ENCODE data around the gene TOMM20L. TPM values are rescaled to one million over a fixed set of nuclear protein-coding genes. Genes with fewer than 3 reads are reported as not detected.
"Not testable (repeated sequence)": the region's sequence is repeated elsewhere in the genome, so short reads cannot be mapped to it uniquely, and the experiment has no call there.

TOMM20L gene
- total RNA-seq: not detected
- long read RNA-seq: 0 reads

DNA sequence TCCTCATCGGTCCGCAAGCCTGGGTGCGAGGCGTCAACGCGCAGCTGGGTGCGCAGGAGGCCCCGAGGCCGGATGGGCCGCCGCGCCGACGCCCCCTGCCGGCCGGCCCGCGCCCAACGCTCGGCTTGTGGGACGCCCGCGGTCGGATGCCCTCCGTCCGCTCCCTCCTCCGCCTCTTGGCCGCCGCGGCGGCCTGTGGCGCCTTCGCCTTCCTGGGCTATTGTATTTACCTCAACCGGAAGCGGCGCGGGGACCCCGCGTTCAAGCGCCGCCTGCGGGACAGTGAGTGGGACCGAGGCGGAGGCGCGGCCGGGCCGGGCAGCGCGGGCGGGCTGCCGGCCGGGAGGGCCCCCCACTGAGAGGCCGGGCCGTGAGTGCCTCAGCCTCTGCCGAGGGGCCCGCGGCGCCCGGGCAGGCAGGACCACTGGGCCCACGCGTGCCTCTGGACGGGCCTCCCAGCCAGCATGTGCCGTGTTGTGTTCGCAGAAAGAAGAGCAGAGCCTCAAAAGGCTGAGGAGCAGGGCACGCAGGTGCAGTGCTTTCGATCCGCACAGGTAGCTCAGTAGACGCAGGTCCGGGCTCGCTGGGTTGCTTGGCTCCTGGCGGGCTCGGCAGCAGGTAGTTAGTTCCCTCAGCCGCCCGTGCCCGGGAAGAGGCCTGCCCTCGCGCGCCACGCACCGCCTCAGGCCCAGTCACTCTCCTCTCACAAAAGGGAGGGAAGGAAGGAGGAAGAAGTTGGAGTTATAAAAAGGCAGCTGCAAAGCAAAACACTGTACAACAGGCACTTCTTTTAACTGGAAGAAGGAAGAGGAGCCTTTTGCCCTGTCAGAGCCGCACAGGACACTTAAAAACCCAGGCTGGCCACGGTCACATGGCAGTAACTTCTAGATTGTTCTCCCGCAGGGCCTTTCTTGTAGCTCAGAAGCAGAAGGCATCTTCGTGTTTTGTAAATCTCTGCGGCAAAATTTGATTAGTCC lies at the start of gene TOMM20L:
Gene TOMM20L, plus strand, starts transcription at position 119 of the 977 bp plus-strand sequence. Its CDS starts 28 bp downstream, at position 147.
- intact Hi-C loops (cut with DNase I): no loop called here
- DNase-seq (peak; percentile 81), ATAC-seq (peak; percentile 93 to 96)

DNA sequence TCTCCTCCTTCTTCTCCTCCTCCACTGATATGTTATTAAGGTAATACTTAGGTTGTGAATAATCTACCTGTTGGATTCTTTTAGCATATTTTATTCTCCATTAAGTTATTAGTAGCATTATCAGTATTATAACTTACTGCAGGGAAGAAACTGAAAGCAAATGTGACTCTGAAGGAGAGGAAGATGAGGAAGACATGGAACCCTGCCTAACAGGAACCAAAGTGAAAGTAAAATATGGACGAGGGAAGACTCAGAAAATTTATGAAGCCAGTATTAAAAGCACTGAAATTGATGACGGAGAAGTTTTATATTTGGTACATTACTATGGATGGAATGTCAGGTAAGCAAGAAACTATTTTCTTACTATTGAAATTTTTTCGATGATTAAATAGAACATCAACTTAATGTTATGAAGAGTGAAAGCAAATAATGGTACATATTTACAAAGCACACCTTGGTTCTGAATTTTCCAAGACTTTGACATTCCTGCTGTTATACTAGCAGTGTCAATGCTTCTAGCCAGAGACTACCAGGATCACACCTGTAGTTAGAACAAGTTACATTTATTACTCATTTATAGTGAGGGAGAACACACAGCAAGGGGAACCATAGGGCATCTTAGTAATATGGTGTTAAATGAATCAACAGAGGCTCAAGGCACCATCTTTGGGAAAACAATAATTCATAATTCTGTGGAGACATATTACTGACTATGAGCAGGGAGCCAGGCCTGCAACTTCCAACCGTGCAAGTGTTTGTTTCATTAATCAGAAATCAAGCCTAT lies 42.0 kb upstream of the TOMM20L start:
- intact Hi-C loops (cut with DNase I): no loop called here
- no peak for ATAC-seq
- DNase-seq: no peak

DNA sequence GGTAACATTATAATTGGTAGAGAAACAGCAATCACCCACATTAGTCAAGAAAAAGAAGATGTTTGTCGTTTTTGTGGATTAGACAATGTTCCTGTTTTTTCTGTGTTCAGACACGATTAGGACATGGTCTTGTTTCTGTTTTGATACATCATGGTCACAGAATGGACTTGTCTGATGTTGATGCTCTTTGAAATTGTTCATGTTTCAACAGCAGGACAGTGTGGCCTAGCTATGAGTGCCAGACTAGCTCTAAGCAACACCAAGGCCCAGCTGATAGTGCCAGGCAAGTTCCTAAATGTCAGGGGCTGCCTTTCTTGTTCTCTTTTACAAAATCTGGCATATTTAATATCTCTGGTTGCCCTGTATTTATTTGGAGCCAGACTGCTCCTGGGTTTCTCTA lies 40.9 kb upstream of the TOMM20L start:
- intact Hi-C loops (cut with DNase I): no loop called here
- no peak for ATAC-seq
- no peak for DNase-seq

DNA sequence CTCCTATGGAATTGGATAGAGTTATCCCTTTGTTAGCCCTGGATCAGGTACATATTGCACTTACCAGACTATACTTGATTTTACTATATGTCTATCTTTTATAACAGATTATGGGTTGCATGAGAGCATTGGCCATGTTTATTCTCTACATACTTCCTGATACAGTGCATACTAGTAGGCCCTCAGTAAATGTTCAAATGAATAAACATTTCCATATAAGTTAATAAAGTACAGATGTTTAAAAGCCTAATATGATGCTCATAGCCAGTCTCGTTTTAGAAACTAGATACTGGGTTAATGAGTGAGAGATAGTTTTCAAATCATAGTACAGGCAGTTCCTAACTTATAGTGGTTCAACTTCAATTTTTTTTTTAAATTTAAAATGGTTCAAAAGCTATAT lies 39.5 kb upstream of the TOMM20L start:
- intact Hi-C loops (cut with DNase I): no loop called here
- DNase-seq: no peak
- no peak for ATAC-seq

DNA sequence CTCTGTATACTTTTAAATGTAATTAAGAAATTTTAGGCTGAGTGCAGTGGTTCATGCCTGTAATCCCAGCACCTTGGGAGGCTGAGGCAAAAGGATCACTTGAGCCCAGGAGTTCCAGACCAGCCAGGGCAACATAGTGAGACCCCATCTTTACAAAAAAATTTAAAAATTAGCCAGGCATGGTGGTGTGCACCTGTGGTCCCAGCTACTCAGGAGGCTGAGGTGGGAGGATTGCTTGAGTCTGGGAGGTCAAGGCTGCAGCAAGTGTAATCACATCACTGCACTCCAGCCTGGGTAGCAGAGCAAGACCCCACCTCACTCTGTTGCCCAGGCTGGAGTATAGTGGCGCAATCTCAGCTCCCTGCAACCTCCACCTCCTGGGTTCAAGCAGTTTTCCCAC lies 33.5 kb upstream of the TOMM20L start:
- intact Hi-C loops (cut with DNase I); ATAC-seq; DNase-seq: not testable (repeated sequence)

GRCh38 chr14:58362798-58363412 lies 32.8 kb upstream of the TOMM20L start:
- no peak for DNase-seq
- intact Hi-C loops (cut with DNase I): no loop called here
- ATAC-seq: peak in 1 of 2 donors; percentile 25

GRCh38 chr14:58364316-58364715 lies 31.4 kb upstream of the TOMM20L start:
- ATAC-seq: no peak
- no peak for DNase-seq
- intact Hi-C loops (cut with DNase I): no loop called here

DNA sequence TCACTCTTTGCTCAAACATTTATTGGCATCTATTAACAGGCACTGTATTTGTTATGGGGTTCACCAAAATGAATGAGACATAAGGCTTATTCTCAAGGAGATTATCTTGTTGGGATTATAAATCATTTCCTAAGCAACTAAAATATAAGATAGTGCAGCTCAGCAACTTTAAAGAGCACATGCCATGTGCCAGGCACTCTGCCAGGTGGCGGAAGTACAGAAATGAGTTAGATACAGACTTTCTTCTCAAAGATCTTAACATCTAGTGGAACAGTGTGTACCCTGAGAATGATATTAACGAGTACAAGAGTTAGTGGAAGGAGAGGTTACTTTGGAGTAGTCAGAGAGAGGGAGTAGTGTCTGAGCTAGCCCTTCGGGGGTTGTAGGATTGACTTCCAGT lies 28.4 kb upstream of the TOMM20L start:
- intact Hi-C loops (cut with DNase I): no loop called here

DNA sequence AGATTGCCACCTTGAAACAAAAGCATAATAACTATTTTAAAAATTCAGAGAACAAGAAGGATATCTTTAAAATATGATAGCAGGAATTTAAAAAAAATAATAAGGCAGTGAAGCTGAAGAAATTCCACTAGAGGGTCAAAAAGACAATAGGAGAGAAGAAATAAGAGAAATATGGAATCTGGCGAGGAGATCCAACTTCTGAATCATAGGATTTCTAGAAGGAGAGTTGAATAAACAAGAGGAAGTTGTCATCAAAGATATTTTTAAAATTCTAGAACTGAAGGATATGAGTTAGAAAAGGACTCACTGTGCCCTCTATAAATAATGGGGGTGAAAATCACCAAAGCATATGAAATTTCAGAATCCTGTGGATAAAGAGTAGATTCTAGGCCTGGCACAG lies 26.8 kb upstream of the TOMM20L start:
- intact Hi-C loops (cut with DNase I): no loop called here
- ATAC-seq (no peak), DNase-seq (no peak)

More for the DNA sequence above, 28.4 kb upstream of the TOMM20L start:
- DNase-seq (no peak), ATAC-seq (no peak)

DNA sequence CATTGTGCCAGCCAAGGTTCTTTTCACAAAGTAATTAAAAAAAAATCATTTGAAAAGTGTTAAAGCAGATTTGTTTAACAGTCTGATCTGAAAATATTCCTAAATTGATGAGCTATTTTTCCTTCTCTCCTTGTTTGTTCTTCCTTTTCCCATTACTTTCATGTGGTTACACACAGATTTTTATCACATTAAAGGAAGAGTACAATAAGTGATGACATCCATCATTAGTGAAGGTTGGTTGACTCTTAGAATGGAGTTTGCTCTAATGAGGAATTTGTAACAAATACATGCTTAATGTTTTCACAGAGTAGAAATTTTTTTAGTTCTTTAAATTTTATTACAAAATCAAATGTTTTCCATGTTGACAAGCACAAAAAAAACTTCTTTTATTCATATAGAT lies 18.9 kb upstream of the TOMM20L start:
- intact Hi-C loops (cut with DNase I): no loop called here
- no peak for ATAC-seq
- no peak for DNase-seq

GRCh38 chr14:58390830-58391229 lies 4.9 kb upstream of the TOMM20L start:
- ATAC-seq: no peak
- intact Hi-C loops (cut with DNase I): no loop called here
- DNase-seq: no peak

DNA sequence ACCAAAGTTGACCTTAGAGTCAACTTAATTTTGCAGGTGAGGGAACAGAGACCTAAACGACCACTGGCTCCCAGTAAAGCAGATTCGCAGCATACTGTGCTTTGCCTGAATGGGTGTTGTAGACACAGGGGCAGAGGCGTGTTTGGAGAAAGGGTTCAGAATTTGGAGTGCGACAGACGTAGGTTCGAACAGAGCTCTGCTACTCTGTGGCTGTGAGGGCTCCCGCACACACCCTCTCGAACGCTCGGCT lies 243 bp upstream of the TOMM20L start:
- ATAC-seq (no peak), DNase-seq (no peak)
- intact Hi-C loops (cut with DNase I): no loop called here

DNA sequence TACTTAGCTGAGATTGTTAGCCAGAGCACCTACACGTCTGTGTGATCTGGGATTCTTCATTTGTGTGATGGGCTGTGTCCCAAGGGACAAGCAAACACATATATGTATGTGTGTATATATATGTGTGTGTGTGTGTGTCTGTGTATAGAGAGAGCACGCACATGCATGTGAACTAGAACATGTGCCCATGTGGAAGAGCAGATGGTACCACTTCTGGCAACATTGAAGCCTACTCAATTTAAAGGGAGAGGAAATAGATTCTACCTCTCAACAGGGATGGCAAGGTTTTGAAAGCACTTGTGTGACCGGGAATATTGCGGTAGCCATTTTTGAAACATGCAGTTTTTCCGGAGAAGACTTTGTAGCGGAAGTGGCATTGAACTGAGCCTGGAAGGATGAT lies 1.4 kb downstream of the TOMM20L start:
- ATAC-seq: no peak
- intact Hi-C loops (cut with DNase I): no loop called here
- no peak for DNase-seq

- ATAC-seq (no peak), DNase-seq (no peak)
Observed at GRCh38 chr14:58398495-58398894, 2.8 kb downstream of the TOMM20L start.

DNA sequence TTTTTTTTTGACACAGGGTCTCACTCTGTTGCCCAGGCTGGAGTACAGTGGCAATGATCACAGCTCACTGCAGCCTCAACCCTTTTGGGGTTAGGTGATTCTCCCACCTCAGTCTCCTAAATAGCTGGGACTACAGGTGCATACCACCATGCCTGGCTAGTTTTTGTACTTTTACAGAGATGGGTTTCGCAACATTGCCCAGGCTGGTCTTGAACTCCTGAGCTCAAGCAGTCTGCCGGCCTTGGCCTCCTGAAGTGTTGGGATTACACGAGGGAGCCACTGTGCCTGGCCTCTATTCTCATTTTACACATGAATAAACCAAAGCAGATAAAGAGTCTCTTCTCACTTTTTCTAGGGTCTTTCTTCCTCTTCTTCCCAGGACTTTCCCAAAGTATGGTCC lies 3.2 kb downstream of the TOMM20L start:
- intact Hi-C loops (cut with DNase I): no loop called here
- DNase-seq (no peak), ATAC-seq (no peak)

More at GRCh38 chr14:58398495-58398894, 2.8 kb downstream of the TOMM20L start:
- intact Hi-C loops (cut with DNase I): no loop called here

DNA sequence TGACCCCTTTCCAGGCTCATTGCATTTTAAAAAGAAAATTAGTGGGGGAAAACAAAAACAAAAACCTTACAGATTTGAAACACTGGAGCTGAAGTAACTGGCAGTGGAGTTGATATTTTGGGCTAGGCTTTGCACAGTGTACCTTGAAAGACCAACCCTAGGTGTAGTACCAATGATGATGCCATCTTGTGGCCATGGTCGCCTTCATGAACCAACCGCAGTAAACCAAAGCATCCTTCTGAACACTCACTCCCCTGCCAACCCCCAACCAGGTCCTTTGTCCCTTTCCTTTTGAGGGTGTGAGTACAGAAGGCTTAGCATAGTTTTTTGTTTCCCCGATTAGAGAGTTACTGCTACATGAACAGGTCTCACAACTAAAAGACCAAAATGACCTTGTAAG lies 5.9 kb downstream of the TOMM20L start:
- ATAC-seq: no peak
- no peak for DNase-seq
- intact Hi-C loops (cut with DNase I): no loop called here

- intact Hi-C loops (cut with DNase I): no loop called here
- ATAC-seq (no peak), DNase-seq (no peak)
Observed at GRCh38 chr14:58408681-58409215, 13.0 kb downstream of the TOMM20L start.

GRCh38 chr14:58414845-58415244 lies 19.1 kb downstream of the TOMM20L start:
- ATAC-seq (peak in 1 of 2 donors; percentile 76), DNase-seq (no peak)
- intact Hi-C loops (cut with DNase I): no loop called here

- no peak for DNase-seq
- ATAC-seq: no peak
- intact Hi-C loops (cut with DNase I): no loop called here
Observed at GRCh38 chr14:58415636-58416547, 20.2 kb downstream of the TOMM20L start.
